LNCaP clone FGC (cell line): ENCODE data around the gene RUSC1.

Source experiments
- DNase-seq: peaks from one replicate; pipeline ENCODE4 v3.0.0-alpha.2; 2011; ENCODE audit warnings: low read depth
- H3K4me3 ChIP-seq: 2 replicates; pipeline ENCODE4 v1.5.1; 2011; ENCODE audit warnings: mild to moderate bottlenecking, low read depth, low read length, control low read depth
- TF ChIP-seq, protein P1 (sequence below): IDR thresholded peaks from 2 replicates; pipeline ENCODE4 v1.5.1; 2012; ENCODE audit warnings: mild to moderate bottlenecking; ENCODE audit not compliant: control insufficient read depth, insufficient read depth; ENCODE audit errors: extremely low read depth

RUSC1 gene, protein sequence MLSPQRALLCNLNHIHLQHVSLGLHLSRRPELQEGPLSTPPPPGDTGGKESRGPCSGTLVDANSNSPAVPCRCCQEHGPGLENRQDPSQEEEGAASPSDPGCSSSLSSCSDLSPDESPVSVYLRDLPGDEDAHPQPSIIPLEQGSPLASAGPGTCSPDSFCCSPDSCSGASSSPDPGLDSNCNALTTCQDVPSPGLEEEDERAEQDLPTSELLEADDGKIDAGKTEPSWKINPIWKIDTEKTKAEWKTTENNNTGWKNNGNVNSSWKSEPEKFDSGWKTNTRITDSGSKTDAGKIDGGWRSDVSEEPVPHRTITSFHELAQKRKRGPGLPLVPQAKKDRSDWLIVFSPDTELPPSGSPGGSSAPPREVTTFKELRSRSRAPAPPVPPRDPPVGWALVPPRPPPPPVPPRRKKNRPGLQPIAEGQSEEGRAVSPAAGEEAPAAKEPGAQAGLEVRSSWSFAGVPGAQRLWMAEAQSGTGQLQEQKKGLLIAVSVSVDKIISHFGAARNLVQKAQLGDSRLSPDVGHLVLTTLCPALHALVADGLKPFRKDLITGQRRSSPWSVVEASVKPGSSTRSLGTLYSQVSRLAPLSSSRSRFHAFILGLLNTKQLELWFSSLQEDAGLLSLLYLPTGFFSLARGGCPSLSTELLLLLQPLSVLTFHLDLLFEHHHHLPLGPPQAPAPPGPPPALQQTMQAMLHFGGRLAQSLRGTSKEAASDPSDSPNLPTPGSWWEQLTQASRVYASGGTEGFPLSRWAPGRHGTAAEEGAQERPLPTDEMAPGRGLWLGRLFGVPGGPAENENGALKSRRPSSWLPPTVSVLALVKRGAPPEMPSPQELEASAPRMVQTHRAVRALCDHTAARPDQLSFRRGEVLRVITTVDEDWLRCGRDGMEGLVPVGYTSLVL

DNA sequence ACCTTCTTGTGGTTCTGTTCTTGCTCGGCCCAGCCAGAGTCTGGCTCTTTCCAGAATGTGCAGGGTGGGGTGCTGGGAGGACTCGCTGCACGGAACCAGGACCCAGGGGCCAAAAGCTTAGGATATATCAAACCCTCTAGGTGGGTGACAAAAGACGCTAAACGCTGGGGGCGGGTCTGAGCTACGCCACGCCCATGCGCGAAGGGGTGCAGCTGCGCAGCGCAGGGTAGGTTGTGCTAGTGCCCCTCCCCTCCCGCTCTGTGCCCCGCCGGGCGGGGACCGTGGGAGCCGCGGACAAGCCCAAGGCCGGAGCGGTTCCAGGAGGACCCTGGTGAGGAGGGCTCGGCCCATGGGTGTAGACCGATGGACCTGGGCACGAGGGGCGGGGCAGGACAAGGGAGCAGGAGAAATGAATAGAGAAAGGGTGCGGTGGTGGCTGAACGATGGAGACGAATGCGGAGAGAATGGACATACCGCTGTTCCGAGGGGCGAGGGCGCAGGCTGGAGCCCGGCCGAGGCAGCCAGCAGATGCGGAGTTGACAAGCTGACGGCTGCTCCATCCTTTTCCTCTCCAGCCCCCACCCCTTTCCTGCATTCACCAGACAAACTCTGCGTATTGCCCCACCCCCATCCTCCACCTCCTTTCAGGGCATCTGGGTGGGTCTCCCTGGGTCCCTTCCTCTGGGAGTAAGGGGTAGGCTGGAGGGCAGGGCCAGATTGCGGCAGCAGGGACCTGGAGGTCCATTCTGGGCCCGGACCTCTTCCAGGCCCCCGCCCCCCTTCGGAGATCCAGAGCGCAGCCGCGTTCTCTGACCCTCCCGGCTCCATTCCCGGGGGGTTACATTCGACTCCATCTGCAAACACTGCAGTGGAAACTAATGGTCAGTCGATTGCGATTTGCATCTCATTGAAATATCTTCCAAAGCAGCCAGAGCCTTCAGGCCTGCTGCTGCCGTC, at the start of gene RUSC1:
Gene RUSC1, plus strand, starts transcription at position 234 of the 957 bp plus-strand sequence. CDS start 880 bp downstream, outside the sequence.
- DNase-seq, result no peak
- TF ChIP-seq, protein P1, sequence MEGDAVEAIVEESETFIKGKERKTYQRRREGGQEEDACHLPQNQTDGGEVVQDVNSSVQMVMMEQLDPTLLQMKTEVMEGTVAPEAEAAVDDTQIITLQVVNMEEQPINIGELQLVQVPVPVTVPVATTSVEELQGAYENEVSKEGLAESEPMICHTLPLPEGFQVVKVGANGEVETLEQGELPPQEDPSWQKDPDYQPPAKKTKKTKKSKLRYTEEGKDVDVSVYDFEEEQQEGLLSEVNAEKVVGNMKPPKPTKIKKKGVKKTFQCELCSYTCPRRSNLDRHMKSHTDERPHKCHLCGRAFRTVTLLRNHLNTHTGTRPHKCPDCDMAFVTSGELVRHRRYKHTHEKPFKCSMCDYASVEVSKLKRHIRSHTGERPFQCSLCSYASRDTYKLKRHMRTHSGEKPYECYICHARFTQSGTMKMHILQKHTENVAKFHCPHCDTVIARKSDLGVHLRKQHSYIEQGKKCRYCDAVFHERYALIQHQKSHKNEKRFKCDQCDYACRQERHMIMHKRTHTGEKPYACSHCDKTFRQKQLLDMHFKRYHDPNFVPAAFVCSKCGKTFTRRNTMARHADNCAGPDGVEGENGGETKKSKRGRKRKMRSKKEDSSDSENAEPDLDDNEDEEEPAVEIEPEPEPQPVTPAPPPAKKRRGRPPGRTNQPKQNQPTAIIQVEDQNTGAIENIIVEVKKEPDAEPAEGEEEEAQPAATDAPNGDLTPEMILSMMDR, result no peak
- no peak within 1 kb of the TSS for H3K4me3 ChIP-seq

DNA sequence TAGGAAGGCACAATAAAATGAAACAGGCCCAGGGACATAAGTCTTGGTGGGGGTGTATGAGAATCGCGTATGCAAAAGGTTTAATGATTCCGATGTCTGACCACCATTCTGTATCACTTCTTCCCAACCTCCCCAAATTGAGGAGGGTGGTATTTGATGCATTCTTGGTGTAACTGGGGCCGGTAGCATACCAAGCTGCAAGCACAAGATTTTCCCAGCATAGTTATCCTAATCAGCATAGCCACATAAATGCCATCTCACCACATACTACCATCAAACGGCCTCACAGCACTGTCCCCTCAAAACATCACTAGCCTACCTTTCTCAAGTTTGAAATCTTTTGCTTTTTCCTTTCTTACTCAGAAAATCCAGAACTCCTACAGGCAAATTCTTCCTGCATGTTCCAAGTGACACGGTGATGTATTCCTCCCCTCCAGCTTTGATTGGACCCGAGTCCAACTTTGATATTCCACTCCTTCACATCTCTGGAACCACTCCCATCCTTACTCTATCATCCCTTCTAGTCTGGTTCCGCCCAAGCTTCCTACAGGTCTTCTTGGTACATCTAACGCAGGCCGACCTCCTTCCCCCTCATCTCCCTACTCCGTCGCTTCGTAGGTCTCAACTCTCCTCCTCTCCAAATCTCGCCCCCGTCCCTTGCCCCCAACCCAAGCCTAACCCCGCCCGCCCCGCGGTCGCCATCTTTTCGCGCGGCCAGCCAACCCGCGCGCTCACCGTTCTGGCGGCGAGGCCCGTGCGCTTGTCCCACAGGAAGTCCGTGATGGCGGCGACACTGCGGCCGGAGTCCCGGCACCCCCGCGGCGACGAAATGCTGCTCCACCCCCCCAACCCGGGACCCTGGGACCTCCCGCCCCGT, 48.0 kb upstream of the RUSC1 start:
- no peak for DNase-seq
- TF ChIP-seq, protein P1, result no peak
- peak overlapping the region; percentile 64 for H3K4me3 ChIP-seq

DNA sequence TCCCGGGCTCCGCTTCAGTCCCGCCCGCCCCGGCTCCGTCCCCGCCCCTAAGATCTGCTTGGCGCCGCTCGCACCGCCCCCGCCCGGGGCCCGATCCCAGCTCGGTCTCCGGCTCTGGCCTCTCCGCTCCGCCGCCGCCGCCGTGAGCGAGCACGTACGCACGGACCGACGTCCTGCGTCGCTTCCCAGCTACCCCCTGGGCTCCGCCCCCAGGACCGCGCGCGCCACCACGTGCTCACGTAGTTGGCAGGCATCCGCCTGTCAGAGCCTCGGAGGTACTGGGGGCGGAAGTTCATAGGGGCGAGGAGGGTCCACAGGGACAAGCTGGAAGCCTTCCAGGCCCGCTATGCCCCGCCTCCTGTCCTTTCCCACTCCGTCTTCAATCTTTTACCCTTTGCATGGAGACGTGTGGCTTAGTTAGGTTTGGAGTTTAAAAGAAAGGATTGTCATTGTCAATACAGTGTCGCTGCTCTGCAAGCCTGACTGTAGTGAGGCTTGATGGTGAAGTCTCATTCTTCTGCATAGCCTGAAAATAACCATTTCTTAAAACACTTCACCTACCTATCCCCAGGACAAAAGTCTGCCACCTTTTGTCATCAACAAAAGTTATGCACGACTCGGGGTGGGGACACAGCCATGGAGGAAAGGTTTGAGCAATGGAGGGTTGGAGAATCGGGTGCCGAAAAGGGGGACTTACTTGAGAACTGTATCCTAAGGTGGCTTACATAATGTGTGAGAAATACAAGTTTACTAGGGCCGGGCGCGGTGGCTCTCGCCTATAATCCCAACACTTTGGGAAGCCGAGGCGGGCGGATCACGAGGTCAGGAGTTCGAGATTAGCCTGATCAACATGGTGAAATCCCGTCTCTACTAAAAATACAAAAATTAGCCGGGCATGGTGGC, 47.1 kb upstream of the RUSC1 start, which contains the start of gene CLK2:
Gene CLK2, minus strand, starts transcription at position 162 of the 903 bp plus-strand sequence. CDS start 2,527 bp downstream, outside the sequence.
- TF ChIP-seq, protein P1, result no peak
- peak within 1 kb of the TSS; percentile 64 for H3K4me3 ChIP-seq
- DNase-seq, result peak; percentile 81

DNA sequence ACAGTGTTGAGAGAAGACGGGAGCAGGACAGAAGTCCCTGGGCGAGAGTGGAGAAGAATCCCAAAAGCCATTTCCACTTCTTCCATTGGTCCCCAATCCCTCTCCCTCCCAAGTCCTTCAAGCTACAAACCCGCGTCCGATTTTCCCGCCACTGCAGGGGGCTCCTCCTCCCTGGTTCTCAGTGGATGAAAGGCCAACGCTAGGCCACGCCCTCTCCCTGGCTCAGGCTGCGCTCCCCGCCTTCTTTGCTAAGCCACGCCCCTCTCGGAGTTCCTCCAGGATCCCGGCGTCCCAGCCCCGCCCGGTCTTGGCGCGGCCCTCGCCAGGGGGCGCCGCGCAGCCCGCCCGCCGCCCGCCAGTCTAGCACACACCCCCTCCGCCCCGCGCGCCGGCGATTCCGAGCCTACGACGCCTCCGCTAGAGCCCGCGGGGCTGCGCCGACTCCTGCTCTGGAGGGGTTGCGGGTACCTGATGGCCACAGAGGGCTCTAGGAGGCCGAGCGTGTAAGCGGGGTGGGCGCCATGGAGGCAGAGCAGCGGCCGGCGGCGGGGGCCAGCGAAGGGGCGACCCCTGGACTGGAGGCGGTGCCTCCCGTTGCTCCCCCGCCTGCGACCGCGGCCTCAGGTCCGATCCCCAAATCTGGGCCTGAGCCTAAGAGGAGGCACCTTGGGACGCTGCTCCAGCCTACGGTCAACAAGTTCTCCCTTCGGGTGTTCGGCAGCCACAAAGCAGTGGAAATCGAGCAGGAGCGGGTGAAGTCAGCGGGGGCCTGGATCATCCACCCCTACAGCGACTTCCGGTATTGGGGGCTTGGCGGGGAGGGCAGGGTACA, 43.4 kb upstream of the RUSC1 start, which contains the start of gene HCN3:
Gene HCN3, plus strand, starts transcription at position 394 of the 832 bp plus-strand sequence. Its CDS starts 128 bp downstream, at position 522.
- peak within 1 kb of the TSS; percentile 56 for H3K4me3 ChIP-seq
- TF ChIP-seq, protein P1, result peak; percentile 73
- DNase-seq, result peak; percentile 77
